NCI-H146 treated with DMSO at 0.1 percent for 48 hours (cell line): ENCODE results near the gene SEC22A.

Source experiments
- DNase-seq: peaks from one replicate; lab custom pipeline; 2025; ENCODE audit not compliant: unreplicated experiment; lab: John Stamatoyannopoulos, UW

The SEC22A gene

GRCh38 chr3:123201557-123202427, at the start of gene SEC22A:
Gene SEC22A, plus strand, starts transcription at chr3:123201943. Its CDS starts 7,275 bp downstream, at chr3:123209218.
- peak; percentile 99 for DNase-seq

GRCh38 chr3:123152687-123153086, 49.1 kb upstream of the SEC22A start:
- no peak for DNase-seq

- DNase-seq, result no peak
Observed at GRCh38 chr3:123153125-123154019, 48.4 kb upstream of the SEC22A start.

- no peak for DNase-seq
Observed at GRCh38 chr3:123154020-123154985, 47.4 kb upstream of the SEC22A start.

GRCh38 chr3:123155471-123156011, 46.2 kb upstream of the SEC22A start:
- DNase-seq, result no peak

- no peak for DNase-seq
Observed at GRCh38 chr3:123156276-123156995, 45.3 kb upstream of the SEC22A start.

GRCh38 chr3:123157209-123157597, 44.5 kb upstream of the SEC22A start:
- DNase-seq, result no peak

- DNase-seq, result no peak
Observed at GRCh38 chr3:123157598-123158287, 44.0 kb upstream of the SEC22A start.

GRCh38 chr3:123158330-123158729, 43.4 kb upstream of the SEC22A start:
- DNase-seq, result no peak

- no peak for DNase-seq
Observed at GRCh38 chr3:123158899-123159390, 42.8 kb upstream of the SEC22A start.

GRCh38 chr3:123159926-123160635, 41.7 kb upstream of the SEC22A start:
- DNase-seq, result no peak

GRCh38 chr3:123161167-123161566, 40.6 kb upstream of the SEC22A start:
- no peak for DNase-seq

GRCh38 chr3:123163141-123163540, 38.6 kb upstream of the SEC22A start:
- no peak for DNase-seq

- no peak for DNase-seq
Observed at GRCh38 chr3:123165163-123165562, 36.6 kb upstream of the SEC22A start.

GRCh38 chr3:123167686-123168085, 34.1 kb upstream of the SEC22A start:
- no peak for DNase-seq

GRCh38 chr3:123168122-123168521, 33.6 kb upstream of the SEC22A start:
- no peak for DNase-seq

- no peak for DNase-seq
Observed at GRCh38 chr3:123168605-123169004, 33.1 kb upstream of the SEC22A start.

GRCh38 chr3:123169492-123169929, 32.2 kb upstream of the SEC22A start:
- no peak for DNase-seq
